ENCODE results near the gene ZNG1F.
"Not testable (repeated sequence)": the region's sequence is repeated elsewhere in the genome, so short reads cannot be mapped to it uniquely, and the experiment has no call there.

ZNG1F gene

DNA sequence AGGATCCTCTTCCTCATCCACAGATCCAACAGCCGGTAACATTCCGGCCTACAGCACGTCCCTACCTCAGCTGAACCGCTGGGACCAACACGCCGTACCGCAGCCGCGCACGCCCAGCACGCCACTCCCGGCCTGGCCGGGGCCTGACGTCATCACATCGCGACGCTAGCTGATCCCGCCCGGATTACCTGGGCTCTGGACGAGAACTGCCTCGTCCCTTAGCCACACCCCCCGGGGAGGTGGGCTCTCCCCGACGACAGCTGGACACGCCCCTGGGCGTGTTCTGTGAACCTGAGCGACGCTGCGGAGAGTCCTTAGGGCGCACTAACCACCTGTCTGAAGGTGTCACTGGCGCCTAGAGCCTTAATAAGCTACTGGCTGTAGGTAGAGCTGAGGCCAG, at the start of gene ZNG1F:
TSS of gene ZNG1F (minus strand) at position 101 of the 400 bp plus-strand sequence. CDS start at position 42, 59 bp downstream.
- not testable (repeated sequence) for DNase-seq

DNA sequence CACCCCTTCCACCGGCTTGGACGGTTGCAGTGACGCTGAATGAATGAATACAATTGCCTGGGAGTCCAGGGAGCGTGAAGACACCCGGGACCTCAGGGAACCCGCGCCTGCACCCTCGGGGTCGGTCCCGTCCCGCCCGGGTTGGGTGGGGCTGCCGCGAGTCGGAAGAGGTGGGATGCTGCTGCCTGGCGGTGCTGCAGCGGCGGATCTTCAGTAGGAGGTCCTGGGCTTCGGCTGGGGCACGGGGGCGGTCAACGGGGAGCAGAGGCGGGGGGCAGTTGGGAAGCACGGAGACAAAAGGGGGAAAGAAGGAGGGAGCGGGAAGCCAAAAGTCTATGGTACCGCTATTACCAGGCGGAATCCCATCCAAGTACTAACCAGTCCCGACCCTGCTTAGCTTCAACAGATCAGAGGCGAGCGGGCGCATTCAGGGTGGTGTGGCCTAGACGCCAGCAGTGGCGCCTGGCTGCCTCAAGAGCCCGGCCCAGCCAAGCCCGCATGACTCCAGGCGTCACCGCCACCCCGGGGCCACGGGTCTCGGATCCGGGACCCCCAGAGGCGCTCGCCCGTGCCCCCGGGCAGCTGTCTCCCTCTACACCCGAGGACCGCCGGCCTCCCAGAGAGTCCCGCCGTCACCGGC, 48.1 kb upstream of the ZNG1F start:
- not testable (repeated sequence) for DNase-seq

DNA sequence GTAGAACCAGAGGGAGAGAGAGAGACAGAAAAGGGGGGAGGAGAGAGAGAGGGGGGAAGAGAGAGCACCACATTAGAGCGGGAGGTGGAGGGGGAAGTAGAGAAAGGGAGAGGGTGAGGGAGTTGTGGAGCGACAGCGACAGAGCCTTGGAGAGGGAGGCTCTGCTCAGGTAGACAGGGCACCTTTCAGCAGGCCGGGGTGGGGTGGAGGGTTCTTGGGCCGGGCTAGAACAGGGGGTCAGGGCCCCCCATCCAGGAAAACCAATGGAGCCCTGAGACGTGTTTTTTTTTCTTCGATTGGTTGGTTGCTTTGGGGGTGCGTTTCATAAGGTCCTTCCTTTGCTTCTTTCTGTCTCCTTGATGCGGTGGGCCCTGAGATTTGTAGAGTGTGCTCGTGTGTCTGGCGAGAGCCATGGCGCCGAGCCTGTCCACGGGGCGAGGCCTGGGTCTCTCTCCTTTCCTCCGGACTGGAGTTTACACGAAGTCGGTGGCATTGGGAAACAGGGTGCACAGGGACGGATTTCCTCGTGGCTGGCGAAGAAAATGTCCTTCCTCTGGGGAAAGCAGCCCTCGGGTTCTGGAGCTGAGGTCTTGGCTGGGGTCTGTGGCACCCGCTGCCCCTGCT, 47.5 kb upstream of the ZNG1F start:
- not testable (repeated sequence) for DNase-seq

DNA sequence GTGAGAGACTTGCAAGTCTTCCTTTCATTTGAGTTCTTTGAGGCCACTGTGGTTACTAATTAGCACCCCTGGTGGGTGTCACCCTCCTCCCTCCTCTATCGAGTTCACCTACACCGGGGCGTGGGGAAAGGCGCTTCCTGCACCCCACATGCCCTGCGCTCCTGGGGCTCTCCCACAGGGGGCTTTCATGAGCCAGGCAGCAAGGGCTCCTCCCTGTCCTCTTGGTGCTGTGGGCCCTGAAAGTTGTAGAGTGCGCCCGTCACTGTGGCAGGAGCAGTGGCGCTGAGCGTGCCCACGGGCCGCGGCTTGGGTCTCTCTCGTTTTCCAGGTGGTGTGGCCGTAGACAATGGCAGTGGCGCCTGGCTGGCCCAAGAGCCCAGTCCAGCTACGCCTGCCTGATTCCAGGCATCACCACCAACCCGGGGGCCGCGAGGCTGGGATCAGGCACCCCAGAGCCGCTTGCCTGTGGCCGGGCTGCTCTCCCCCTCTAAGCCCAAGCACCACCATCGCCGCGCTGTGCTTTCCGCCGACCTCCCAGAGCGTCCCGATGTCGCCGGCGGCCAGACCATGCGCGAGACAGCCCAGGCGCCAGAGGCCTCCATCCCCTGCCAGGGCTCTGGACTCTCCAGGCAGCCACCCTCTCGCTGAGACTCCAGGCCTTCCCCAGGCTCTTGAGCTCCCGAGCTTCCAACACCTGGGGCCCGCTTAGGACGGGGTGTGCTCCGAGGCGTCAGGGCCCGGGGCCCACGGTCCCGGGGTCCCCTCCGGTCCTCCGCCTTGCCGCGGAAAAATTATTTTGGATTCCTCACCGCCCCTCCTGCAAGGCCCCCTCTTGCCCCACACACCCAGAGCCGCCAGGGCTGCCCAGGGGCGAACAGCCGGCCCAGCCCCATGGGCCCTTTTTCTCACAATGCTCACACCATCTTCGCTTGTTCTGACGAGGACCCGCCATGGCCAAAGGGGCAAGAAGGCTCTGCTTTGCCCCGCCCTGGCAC, 46.0 kb upstream of the ZNG1F start:
- DNase-seq, result not testable (repeated sequence)

DNA sequence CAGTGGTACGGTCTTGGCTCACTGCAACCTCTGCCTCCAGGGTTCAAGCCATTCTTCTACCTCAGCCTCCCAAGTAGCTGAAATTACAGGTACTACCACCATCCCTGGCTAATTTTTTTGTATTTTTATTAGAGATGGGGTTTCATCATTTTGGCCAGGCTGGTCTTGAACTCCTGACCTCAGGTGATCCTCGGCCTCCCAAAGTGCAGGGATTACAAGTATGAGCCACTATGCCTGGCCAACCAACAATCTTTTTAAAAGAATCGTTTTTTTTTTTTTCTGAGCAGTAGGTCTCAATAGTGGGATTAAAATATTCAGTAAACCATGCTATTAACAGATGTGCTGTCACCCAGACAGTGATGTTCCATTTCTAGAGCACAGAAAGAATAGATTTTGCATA, 45.1 kb upstream of the ZNG1F start:
- DNase-seq, result not testable (repeated sequence)

DNA sequence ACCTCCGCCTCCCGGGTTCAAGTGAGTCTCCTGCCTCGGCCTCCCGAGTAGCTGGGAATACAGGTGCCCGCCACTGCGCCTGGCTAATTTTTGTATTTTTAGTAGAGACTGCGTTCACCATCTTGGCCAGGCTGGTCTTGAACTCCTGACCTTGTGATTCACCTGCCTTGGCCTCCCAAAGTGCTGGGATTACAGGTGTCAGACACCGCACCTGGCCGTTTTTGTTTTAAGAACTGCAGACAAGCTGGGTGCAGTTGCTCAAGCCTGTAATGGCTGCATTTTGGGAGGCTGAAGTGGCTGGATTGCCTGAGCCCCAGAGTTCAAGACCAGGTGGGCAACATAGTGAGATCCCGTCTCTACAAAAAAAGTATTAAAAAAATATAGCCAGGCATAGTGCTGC, 43.2 kb upstream of the ZNG1F start:
- DNase-seq, result not testable (repeated sequence)

DNA sequence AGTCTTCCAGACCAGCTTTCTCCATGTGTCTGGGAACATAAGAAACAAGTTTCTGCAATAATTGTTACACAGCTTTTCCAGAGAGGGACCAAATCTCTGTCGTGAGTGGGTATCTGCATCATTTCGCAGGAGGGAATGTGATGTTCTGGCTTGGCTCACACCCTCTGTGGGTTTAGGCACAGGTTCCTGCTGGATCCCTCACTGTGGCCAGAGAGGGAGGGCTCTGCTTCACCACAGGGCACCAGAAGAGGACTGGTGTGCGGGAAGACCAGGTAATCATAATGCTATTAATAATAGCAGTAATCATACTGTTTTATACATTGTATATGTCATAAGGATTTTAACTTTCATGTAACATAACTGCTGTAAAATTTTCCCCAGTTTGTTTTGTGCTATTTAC, 41.3 kb upstream of the ZNG1F start:
- not testable (repeated sequence) for DNase-seq

DNA sequence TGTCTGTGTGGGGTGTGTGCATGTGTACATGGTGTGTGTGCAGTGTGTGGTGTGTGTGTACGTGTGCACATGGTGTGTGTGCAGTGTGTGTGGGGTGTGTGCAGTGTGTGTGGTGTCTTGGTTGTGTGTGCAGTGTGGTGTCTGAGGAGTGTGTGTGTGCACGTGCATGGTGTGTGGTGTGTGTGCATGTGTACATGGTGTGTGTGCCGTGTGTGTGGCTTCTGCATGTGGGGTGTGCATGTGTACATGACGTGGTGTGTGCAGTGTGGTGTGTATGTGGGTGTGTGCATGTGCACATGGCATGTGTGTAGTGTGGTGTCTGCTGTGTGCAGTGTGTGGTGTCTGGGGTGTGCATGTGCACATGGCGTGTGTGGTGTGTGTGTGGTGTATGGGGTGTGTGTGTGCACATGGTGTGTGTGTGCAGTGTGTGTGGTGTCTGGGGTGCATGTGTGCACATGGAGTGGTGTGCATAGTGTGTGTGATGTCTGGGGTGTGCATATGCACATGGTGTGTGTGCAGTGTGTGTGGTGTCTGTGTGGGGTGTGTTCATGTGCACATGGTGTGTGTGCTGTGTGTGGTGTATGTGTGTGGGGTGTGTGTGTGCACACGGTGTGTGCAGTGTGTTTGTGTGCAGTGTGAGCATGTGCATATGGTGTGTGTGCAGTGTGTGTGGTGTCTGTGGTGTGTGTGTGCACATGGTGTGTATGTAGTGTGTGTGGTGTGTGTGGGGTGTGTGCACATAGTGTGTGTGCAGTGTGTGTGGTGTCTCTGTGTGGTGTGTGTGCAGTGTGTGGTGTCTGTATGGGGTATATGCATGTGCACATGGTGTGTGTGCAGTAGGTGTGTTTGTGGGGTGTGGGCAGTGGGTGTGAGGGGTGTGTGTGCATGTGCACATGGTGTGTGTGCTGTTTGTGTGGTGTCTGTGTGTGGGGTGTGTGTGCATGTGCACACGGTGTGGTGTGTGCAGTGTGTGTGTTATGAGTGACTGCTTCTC, 40.6 kb upstream of the ZNG1F start:
- DNase-seq, result no peak

DNA sequence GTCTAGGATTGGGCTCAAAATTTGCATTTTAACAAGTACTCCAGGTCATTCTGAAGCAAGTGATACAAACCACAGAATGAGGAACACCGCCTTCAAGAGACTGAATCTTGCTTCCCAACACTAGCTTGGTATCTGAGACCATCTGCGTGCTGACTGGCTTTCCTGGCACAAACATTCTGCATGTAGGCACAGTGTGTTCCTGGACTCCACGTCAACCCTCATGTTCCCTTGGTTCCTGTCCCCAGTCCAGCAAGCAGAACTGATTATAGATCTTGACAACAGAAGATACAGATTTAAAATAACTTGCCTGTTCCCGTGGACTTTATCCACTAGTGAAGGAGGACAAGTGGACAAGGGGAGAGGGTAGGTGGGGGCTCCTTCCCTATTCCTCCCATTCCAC, 30.7 kb upstream of the ZNG1F start:
- not testable (repeated sequence) for DNase-seq

DNA sequence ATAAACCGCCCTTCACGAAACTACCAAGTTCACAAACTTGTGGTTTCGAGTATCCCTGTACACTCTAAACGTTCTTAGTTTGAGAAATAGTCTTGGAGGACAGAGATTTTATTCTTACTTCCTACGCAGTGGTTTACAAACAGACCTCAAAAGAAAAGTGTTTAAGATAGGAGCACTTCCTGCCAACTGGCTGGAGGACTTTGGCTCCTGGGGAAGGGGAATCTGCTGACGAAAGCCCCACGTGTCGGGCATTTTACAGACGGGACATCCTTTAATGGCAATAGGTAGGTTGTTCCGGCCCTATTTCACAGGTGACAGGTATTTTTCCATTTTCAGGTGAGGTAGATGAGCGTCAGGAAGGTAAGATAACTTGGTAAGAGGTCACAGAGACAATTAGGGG, 678 bp downstream of the ZNG1F start:
- DNase-seq, result not testable (repeated sequence)

DNA sequence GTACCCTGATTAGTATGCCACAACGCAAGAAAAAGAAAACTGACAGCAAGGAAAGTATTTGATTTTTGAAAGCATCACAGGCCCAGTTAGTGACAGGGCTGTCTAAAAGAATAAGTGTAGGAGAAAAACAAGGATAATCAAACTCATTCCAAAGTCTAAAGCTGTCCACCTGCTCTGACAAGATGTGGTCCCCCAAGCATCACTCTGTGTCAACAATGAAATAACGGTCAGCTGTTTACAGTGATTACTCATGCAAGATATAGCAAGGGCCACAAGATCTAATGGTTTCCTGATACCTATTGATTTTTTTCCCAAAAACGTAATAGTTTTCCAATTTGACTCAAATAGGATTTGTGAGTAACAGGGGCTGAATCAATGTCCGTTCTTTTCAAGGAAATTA, 14.1 kb downstream of the ZNG1F start:
- not testable (repeated sequence) for DNase-seq

DNA sequence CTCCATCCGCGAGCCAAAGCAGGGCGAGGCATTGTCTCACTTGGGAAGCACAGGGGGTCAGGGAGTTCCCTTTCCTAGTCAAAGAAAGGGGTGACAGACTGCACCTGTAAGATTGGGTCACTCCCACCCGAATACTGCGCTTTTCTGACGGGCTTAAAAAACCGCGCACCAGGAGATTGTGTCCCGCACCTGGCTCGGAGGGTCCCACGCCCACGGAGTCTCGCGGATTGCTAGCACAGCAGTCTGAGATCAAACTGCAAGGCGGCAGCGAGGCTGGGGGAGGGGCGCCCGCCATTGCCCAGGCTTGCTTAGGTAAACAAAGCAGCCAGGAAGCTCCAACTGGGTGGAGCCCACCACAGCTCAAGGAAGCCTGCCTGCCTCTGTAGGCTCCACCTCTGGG, 39.0 kb downstream of the ZNG1F start:
- not testable (repeated sequence) for DNase-seq

DNA sequence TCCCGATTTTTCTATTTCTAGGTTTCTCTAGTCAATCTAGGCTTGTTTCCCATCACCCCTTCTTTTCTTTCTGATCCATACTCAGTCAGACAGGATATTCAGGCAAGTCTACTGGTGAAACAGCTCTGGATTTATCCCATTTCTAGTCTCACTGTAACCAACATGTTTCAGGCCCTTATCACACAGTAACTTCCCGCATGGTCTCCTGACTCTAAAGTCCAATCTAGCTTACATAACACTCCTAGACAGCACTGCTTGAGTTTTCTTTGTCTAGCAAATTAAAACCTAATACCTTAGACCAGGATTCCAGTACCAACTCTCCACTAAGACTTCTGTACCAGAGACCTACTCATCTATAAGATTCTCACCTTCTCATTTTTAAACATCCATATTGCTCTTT, 47.2 kb downstream of the ZNG1F start:
- not testable (repeated sequence) for DNase-seq

DNA sequence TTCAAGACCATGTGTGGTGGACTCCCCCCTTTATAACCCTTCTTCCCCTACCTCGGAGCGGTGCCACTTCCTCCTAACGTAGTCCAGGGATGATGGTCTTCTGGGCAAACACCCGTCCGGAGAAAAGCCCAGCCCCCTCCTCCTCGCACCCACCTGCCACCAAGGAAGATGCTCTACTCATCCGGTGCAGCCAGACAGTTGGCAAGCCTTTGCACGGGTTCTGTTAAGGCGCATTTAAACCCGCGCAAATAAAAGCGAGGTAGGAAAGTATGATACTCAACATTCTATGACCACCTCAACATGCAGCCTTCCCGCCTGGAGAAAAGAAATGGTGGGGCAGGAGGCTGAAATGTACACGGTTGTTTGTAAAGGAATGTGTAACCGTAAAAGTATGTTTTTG, 60.5 kb downstream of the ZNG1F start, which contains the start of gene FOXD4L6:
TSS of gene FOXD4L6 (minus strand) at position 101 of the 400 bp plus-strand sequence. CDS start 298 bp downstream, outside the sequence.
- DNase-seq, result not testable (repeated sequence)

DNA sequence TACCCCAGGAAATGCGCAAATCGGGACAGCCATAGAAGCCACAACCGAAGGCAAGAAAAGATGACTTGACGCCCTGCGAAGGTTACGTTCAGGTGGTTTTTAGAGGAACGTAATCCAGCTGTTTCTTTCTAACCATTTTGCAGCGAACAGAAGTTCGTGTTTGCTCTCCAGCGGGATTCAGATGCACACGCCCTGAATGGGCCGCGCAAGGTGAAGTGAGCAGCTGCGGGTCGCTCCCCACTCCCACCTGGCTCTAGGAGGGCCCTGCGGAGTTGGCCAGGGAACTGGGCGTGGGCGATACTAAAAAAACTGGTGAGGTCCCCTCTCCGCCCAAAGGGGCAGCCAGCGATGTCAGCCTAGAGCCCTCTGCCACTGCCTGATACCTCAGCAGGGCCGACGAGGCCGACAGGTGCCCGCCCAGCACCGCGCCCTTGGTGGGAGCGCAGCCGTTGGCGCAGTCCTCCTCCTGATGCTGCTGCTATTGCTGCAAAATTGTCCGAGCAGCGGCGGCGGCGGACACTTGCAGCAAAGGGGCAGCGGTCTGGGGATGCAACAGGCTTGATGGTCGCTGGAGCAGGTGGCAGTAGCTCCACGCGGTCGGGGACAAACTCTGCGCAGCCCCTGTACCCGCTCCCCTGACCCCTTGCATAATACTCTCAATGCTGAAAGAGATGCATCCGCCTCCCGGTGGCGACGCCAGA, 62.2 kb downstream of the ZNG1F start:
- DNase-seq, result not testable (repeated sequence)

DNA sequence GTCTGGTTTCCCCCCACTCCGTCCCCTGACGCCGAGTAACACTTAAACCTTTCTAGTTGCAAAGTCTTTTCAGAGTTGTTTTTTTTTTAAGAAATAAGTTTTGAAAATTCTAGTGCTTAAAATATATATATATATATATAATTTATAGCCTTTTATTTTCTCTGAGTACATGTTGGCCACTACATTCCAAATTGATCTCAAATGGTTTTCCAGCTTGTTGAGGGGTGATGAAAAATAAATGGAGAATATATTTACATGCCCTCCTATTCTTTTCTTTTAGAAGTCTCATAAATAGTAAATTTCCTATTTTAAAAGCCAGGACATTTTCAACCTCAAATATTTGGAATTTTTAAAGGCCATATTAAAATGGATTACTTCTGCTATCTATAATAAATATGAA, 63.2 kb downstream of the ZNG1F start:
- DNase-seq, result not testable (repeated sequence)

DNA sequence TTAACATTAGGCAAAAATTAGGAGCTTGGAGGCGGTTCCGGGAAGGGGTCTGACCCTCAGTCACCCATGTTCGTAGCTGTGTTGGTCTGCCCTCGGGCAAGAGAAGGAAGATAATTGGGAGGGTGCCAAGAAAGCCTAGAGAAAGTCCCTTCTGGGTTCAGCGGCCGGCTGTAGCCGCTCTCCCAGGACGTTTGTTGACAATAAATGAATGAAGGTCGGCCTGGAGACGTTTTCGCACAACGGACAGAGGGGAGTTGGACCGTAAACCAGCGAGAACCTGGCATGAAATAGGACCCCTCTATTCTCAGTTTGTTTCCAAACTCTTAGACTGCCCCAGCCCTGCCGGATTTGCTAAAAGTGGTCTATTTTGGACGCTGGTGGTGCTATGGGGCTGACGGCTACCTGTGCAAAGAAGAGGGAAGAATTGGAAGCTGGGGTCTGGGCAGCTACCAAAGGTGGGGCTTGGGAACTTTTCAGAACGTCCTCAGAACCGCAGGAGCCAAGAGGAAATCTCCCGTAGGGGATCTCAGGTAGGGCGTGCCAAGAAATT, 63.9 kb downstream of the ZNG1F start:
- DNase-seq, result not testable (repeated sequence)

DNA sequence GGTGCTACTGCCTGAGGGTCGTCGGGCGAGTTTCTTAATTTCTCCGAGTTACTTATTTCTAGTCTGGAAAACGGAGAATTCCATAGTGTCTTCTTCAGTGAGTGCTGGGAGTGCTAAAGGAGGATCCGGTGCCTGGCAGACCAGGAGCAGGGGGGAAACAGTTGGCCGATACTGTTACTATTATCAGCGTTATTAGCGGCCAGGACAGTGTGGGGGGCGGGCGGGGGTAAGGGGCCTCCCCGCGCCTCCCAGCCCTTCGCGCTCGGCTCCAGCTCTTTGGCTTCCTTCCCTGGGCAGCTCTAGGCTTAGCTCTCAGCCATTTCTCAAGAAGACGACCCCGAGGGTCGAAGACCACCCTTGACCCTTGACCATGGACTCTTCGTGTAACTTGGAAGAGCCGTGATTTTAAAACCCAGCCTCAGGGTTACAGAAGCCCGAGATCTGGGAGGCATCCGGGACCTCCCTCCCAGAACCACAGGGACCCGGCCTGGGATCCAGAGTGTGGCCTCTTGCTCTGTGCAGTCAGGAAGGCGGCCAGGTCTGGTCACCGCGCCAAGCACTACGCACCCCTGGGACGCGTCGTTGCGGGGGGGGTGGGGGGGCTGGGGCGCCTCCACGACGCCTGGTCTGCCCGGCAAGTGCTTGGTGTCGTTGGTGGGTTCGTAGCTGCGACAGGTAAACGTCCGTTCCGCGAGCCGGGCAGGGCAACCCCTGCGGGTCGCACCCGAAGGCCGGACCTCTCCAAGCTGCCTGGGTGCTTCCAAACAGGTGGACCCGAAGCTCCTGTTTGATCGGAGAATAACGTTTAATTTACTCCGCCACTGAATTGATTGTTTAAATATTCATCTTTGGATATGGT, 64.6 kb downstream of the ZNG1F start:
- DNase-seq, result not testable (repeated sequence)

DNA sequence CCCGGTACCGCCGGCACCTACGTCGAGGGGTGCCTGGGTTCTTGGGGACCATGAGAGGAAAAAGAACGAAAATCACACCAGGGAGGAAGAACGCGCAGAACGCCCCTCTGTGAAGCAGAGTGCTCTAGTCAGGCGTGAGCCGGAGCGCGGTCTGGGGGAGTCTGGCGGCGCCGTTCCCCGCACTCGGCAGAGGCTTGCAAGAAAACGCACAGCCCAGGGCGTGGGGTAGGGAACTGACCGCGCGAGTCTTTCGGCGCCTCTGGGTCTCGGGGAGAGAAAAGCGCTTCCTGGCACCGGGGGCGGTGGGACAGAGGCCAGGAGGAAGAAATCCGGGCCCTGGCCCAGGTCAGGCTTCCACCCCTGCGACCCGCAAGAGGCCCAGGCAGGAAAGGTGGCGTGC, 65.3 kb downstream of the ZNG1F start:
- not testable (repeated sequence) for DNase-seq

DNA sequence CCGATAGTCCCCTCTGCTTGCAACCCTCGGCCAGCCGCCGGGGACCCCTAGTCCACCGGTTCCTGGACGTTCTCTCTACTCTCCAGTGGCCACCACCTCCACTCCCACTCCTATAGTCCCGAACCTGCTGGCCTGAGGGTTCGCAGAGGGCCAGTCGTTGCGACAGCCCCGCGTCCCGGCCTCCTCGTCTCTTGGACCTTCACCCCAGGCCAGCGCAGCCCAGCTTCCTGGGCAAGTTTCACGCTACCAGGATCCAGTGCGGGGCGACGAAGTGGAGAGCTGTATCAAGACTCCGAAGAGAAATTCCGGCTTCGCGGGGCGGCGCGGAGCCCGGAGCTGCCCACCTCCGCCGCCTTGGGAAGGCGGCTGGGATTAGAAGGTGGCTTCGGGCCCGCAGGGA, 65.7 kb downstream of the ZNG1F start:
- not testable (repeated sequence) for DNase-seq

Data from MV-4-11 (cell line).